HG03469 (cell line): ENCODE results near the gene PRODH2.
"Not testable (repeated sequence)": the region's sequence is repeated elsewhere in the genome, so short reads cannot be mapped to it uniquely, and the experiment has no call there.

ENCODE experiments used
- ATAC-seq: cut with Tn5 transposase; IDR thresholded peaks from one replicate; pipeline ENCODE4 v1.9.1; 2021; ENCODE audit warnings: mild to moderate bottlenecking, moderate library complexity, moderate number of reproducible peaks; ENCODE audit not compliant: unreplicated experiment

PRODH2 gene

GRCh38 chr19:35796645-35797542 is 15.8 kb downstream of the PRODH2 start:
- no peak for ATAC-seq

DNA sequence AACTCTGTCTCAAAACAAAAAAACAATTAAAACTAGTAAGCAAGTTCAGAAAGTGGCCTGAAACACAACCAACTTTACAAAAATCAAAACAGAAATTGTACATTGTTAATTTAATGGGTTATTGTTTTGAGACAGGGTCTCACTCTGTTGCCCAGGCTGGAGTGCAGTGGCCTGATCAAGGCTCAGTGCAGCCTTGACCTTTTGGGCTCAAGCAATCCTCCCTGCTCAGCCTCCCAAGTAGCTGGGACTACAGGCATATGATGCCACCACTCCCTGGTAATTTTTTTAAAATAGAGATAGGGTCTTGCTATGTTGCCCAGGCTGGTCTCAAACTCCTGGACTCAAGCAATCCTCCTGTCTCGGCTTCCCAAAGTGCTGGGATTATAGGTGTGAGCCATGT is 17.1 kb downstream of the PRODH2 start:
- ATAC-seq: not testable (repeated sequence)

- no peak for ATAC-seq
Observed at GRCh38 chr19:35793381-35794165, 19.1 kb downstream of the PRODH2 start.

DNA sequence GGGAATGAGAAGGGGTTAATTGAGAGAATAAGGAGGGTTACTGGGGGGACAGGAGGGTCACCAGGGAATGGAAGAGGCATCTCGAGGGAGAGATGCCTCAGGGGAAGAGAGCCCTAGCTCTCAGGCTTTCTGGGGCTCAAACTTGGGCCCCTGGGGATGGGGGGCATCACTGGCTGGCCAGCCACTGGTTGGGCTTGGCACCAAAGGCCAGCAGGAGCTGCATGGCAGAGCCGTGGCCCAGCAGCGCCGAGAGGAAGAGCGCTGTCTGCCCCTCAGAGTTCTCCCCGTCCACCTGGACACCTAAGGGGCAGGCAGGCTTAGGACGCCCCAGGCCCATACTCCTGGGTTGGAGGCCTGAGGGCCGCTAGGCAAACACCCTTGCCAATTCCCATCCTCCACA is 19.8 kb downstream of the PRODH2 start:
- no peak for ATAC-seq

GRCh38 chr19:35792312-35792711 is 20.3 kb downstream of the PRODH2 start:
- no peak for ATAC-seq

- no peak for ATAC-seq
Observed at GRCh38 chr19:35791814-35792279, 20.8 kb downstream of the PRODH2 start.

DNA sequence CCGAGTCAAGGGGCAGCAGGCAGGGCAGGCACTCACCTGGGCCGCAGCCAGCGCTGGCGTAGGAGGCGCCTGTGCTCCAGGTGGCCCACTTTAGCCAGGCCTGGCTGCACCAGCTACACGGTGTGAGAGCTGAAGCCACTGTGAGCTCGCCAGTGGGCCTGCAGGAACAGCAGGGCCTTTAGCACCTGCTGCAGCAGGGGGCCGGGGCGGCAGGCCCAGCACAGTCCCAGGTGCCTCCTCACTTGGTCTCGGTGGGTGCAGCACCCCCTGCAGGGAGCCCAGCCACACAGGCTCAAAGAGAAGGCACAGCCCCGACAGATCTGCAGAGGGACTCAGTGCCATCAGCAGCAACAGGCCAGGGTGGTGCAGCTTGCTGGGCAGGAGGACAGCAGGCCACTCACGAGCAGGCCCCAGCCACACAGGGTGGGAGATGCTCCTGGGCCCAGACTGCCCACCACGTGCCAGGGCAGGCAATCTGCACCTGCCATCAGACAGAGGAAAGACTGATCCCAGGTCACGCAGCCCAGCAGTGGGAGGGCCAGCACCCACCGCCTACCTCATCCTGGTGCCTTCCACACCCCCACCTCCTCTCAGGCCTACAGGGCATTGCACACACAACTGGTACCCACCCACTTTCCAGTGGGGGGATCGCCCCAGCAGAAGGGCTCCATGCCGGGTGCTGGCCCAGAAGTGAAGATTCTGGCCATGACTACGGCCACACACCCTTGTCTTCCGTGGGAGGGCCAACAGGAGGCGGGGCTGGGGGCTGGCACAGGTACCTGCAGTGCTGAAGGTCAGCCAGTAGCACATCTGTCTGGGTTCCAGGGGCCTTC is 21.4 kb downstream of the PRODH2 start:
- no peak for ATAC-seq

GRCh38 chr19:35789978-35790944 is 22.4 kb downstream of the PRODH2 start:
- ATAC-seq: no peak

DNA sequence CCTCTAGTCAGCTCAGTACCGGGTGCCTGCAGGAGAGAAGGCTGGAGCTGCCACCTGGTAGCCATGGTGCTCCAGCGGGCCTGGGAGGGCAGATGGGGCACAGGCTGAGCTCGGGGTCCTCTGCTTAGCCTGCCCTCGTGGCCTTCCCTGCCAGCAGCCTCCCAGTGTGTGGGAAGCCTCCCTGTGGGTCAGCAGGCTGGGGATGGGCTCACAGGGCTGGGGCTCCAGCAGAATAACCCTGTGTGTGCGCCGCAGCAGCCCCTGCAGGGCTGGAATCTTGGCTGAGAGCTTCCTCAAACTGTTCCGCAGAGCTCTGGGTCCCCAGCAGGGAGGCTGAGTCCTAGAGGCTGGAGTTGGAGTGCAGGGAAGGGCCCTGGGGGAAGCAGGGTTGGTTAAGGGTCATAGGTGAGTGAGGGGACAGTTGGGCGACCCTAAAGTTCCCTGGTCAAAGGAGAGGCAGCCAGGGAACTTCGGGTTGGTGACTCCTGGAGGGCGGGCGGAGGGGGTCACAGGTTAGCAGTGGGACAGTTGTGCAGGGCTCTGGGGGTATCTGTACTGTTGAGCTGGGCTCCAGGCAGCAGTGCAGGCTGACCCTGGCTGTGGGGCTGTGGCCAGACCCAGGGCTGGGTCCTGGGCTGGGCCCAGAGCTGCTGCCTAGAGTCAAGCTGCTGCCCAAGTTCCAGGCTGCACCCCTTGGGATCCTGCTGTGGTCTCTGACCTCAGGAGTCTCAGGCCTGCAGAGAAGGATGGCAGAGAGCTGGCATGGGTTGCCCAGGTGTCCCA is 23.3 kb downstream of the PRODH2 start:
- no peak for ATAC-seq

DNA sequence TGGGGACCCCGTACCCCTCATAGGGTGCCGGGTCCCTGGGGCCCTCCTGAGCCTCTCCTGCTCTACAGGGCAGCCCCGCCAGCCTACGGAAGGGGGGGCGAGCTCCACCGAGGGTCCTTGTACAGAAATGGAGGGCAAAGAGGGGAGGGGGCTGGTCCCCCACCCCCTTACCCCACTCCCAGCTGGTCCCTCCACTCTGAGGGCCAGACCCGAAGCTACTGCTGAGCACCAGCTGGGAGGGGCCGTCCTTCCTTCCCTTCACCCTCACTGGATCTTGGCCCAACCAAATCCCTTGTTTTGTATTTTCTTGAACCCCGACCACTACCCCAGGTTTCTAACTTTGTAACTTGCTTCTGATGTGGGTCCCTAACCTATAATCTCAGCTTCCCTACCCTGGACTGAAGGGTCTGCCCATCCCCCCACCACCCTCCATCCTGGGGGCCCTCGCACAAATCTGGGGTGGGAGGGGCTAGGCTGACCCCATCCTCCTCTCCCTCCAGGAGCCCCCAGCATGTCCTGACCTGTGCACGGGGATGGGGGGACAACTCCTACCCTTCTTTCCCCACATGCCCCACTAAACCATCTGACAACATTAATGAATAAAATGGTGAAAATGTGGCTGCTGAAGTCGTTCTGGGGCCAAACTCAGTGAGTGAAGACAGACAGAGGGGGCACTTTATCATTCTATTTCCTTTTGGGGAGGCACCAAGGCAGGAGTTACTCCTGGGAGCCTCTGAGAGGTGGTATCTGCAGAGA is 24.3 kb downstream of the PRODH2 start:
- no peak for ATAC-seq

DNA sequence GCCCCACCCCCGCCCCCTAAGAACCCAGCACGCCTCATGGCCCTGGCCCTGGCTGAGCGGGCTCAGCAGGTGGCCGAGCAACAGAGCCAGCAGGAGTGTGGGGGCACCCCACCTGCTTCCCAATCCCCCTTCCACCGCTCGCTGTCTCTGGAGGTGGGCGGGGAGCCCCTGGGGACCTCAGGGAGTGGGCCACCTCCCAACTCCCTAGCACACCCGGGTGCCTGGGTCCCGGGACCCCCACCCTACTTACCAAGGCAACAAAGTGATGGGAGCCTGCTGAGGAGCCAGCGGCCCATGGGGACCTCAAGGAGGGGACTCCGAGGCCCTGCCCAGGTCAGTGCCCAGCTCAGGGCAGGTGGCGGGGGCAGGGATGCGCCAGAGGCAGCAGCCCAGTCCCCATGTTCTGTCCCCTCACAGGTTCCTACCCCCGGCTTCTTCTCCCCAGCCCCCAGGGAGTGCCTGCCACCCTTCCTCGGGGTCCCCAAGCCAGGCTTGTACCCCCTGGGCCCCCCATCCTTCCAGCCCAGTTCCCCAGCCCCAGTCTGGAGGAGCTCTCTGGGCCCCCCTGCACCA is 25.3 kb downstream of the PRODH2 start:
- ATAC-seq: no peak

DNA sequence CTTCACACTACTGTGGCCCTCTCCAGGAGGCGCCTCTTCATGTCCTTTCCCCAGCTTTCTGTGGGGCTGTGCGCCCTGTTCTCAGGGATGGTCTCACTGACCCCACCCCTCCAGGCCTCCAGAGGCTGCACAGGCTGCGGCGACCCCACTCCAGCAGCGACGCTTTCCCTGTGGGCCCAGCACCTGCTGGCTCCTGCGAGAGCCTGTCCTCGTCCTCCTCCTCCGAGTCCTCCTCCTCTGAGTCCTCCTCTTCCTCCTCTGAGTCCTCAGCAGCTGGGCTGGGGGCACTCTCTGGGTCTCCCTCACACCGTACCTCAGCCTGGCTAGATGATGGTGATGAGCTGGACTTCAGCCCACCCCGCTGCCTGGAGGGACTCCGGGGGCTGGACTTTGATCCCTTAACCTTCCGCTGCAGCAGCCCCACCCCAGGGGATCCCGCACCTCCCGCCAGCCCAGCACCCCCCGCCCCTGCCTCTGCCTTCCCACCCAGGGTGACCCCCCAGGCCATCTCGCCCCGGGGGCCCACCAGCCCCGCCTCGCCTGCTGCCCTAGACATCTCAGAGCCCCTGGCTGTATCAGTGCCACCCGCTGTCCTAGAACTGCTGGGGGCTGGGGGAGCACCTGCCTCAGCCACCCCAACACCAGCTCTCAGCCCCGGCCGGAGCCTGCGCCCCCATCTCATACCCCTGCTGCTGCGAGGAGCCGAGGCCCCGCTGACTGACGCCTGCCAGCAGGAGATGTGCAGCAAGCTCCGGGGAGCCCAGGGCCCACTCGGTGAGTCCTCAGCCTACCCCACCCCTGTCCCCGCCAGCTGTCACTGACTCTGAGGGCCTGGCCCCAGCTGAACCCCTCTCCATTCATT is 26.1 kb downstream of the PRODH2 start:
- ATAC-seq: no peak

GRCh38 chr19:35785339-35785627 is 27.4 kb downstream of the PRODH2 start:
- ATAC-seq: no peak

DNA sequence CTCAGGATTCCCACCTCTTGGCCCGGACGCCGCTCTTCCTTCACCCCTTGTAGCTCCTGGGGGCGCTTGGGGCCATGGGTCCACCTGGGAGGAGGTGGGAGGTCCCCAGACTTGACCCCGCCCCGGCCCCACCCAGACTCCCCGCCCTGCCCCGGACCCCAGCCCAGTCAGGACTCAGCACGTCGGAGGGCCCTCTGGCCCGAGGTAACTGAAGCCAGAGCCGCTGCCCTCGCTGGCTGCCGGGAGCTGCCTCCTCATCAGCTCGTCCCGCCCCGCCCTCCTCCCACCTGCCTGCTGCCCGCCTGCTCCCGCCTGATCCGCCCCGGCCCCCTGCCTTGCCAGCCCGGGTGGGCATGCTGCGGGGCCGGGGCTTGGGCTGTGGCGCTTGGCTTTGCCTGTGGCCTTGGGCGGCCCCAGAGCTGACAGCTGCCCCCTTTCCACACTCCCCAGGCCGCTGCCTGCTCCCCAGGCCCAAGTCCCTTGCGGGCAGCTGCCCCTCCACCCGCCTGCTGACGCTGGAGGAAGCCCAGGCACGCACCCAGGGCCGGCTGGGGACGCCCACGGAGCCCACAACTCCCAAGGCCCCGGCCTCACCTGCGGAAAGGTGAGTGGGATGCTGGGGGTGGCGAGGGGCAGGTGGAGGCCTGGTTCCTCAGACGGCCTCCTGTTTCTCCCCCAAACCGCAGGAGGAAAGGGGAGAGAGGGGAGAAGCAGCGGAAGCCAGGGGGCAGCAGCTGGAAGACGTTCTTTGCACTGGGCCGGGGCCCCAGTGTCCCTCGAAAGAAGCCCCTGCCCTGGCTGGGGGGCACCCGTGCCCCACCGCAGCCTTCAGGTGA is 27.9 kb downstream of the PRODH2 start:
- ATAC-seq: no peak

GRCh38 chr19:35783469-35784434 is 28.9 kb downstream of the PRODH2 start:
- no peak for ATAC-seq
